ENCODE results near the gene PCDH9.
"Not testable (repeated sequence)": the region's sequence is repeated elsewhere in the genome, so short reads cannot be mapped to it uniquely, and the experiment has no call there.

The PCDH9 gene

DNA sequence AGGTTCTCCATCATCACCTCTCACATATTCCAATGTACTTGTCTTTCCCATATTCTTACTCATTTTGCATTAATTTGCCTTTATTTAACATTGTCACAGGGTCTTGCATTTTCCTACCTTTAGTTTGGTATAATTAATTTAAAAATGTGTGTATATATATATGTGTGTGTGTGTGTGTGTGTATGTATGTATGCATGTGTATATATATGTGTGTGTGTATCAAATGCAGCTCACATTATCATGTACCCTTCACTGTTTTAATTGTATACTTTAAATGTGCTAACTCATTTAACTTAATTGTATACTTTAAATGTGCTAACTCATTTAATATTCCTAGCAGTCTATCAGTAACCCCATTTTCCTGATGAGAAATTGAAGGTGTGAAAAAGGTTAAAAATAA is 104.5 kb downstream of the PCDH9 start:
- no peak for DNase-seq

- DNase-seq = no peak
Observed at GRCh38 chr13:67123165-67123564, 107.0 kb downstream of the PCDH9 start.

GRCh38 chr13:67122251-67122650 is 107.9 kb downstream of the PCDH9 start:
- DNase-seq = no peak

- DNase-seq = no peak
Observed at GRCh38 chr13:67120872-67121531, 109.1 kb downstream of the PCDH9 start.

DNA sequence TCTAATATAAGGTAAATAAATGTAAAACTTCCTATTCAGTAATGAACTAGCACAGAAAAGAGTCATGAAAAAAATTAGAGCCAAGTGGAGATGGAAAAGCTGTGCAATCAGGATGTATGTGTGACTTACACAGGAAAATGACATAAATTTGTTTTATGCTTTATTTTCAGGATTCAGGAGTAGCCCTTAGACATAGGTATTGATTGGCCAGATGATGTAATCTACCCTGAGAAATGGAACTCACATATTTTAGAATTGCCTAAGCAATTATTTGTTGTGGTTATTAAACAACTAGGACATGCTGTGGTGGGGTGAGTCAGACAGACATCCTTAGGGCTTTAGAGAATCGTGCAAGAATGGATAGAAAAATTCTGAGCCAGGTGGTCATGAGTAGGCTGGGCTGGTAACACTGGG is 110.6 kb downstream of the PCDH9 start:
- DNase-seq = no peak

DNA sequence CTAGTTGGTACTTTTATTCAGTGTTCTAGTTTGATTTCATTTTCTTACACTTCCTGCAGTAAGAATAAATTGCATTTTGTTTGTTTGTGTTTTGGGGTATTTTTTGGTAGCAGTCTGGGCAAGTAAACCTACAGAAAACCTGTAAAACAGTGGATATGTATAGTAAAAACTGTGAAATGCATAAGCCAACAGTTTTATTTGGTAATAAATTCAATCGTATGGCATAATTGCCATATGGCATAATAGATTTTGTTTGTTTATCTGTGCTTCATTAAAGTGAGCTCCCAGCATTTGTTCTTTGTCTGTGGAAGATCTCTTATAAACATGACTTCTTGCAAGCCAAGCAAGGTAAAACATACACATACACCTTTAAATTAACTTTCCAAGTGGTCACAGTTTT is 111.9 kb downstream of the PCDH9 start:
- no peak for DNase-seq

DNA sequence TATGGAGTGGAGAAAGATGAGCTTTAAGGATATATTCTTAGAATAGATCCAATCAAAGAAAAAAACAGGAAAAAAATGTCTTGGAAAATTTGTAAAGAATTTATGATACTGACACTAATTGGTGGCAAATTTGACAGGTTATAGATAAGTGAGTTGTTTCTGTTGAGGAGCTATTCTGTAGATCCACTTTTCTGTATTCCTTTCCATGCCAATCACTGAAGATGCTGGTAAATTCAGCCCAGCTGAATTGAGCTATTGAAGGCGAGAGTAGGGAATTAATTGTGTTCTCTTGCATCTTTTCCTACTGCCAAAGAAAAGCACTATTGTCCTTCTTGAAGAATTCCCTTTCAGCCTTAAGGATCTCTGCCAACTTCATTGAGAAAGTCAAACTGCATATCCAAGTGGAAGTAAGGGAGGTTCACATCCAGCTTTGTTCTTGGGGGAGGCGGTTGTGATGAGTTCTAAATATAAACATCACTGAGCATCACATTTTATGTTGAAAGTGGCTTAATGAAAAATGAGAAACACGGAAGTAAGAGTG is 113.1 kb downstream of the PCDH9 start:
- no peak for DNase-seq

DNA sequence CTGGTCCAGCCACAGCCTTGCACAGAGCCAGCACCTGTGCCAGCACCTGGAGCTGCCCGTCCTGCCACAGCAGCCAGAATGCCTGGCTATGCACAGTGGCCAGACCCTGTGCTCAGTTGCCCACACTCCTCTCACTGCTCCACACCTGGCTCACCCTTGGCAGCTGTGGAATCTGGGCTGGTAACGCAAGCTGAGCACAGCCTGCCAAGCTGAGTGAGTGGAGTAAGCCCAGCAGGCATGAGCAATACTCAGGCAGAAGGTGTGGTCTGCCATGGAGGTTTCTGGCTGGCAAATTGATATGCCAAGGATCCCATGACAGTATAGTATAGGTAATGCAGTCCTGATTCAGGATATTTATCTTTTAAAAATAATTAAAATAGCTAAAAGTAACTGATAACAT is 122.2 kb downstream of the PCDH9 start:
- no peak for DNase-seq

DNA sequence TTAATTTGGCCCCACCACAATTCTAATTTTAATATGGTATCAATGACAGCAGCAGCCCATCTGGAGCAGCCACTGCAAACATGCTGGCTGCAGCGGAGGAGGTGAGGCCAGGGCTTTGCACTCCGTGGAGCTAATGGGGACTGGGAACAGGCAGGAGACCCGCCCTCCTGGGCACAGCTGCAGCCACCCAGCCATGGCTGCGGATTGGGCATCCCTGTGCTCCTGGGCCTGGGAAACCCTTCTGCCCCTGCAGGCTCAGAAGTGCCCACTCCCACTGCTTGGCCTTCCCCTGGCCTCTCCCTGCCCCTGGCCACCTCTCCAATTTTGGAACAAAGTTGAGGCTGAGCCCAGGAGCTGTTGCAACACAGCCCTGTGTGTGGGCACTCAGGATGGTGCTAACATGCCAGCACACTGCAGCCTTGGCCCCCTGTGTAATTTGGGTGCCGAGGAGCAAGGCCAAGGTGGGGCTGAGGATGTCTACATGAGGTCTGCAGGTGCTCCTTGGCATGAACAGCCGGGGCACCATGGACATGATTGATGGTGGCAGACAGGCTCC is 123.6 kb downstream of the PCDH9 start:
- DNase-seq = no peak

- no peak for DNase-seq
Observed at GRCh38 chr13:67101730-67102467, 128.2 kb downstream of the PCDH9 start.

DNA sequence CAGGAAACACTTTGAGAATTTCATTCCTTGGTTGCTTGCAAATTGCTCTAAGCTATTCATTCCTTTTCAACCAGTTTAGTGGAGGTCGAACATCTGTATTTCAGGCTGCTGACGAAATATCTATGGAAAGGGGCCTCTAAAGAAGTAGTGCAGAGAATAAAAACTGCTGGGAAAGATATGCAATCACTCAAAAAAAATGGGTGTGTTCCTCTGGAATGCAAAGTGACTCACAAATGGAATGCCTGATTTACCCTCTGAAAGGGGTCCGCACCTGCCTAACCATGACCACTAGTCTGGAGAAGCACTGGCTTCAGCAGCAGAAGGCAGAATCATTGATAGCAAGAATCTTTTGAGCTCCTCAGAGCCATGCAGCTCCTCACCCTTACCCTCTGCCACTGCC is 129.4 kb downstream of the PCDH9 start:
- no peak for DNase-seq

DNA sequence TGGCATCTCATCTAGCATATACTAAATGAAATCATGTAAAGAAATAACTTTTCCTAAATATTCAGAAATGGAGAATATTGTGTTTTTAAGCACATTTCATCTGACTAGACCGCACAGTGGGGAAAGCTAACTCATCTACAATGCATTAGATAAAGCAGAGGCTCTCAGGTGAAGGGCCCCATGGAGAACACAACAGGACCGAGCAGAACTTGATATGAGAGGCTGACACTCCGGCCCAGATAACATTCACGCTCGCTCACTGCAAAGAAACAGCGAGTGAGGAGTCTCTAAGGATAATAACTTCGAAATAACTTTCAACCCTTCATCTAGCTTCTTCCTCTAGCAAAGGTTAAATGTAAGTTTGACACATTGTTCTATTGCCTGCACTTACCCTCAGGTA is 130.6 kb downstream of the PCDH9 start:
- DNase-seq = no peak

GRCh38 chr13:67097892-67098452 is 132.2 kb downstream of the PCDH9 start:
- DNase-seq = no peak

- DNase-seq = not testable (repeated sequence)
Observed at GRCh38 chr13:67096893-67097292, 133.2 kb downstream of the PCDH9 start.

DNA sequence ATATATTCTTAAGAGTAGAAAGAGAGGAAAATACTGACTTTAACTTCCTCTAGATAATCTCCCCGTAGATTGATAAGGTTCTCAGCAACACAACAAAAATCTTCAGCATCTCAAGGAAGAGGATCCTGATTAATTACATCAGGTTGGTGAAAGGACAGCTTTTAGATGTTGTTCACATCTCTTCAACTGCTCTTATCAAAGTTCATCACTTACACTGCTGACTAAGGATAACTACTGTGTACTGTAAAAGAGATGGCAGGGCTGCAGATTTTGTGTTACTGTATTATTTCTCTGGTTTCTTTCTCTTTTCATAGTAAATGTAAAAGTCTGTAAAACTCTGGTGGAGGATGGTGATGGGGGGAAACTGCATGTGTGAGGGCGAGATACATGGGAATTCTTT is 133.7 kb downstream of the PCDH9 start:
- no peak for DNase-seq

- no peak for DNase-seq
Observed at GRCh38 chr13:67095621-67096020, 134.5 kb downstream of the PCDH9 start.

GRCh38 chr13:67094952-67095351 is 135.2 kb downstream of the PCDH9 start:
- no peak for DNase-seq

DNA sequence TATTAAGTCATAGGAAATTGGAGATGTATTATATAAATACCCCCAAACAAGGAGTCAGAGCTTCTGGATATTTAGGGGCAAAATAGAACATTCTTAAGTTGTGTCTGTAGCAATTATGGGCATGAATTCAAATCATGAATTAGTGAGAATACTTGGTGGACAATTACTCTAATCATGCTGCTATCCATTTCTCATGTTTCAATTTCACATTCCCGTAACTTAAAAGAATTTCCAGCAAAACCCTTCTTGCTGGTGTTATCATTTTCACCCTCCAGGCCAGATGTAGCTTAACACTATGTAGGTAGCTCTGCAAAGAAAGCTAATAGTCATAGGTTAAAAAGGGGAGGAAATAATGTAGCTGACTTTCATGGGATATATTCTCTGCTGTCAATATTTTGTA is 136.1 kb downstream of the PCDH9 start:
- no peak for DNase-seq

DNA sequence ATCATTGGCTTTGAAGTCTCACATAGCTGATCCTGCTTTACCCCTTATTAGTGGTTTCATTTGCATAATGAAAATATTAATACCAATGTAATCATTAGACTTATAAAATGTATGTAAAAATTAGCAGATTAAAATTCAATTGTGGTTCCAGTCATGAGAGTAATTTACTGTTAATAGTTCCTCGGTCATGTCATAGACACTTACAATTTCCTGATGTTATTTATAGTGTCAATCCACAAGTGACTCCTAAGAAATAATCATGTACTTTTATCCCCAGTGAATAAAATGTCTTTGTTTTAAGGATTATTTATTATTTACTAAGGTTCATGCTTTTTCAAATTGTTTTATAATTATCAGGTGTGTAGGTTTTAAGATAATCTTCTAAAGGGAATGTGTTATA is 138.5 kb downstream of the PCDH9 start:
- DNase-seq = no peak

- no peak for DNase-seq
Observed at GRCh38 chr13:67090856-67091255, 139.3 kb downstream of the PCDH9 start.

DNA sequence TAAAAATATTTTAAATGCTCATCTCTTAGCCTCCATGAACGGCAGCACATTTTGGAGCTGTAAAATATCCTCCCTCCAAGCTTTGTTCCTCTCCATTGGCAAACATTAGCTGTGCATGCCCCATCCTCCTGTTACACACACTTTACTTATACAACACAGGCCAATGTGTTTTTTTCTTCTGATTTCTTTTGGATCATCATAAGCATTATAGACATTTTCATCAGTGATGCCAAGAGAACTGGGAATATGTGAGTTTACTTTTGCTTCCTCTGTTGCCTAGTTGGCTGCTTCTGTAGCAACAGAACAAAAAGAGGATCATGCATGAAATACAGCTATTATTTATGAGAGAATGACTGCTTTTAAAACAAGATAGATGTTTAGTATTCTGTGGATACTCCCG is 142.6 kb downstream of the PCDH9 start:
- DNase-seq = no peak

DNA sequence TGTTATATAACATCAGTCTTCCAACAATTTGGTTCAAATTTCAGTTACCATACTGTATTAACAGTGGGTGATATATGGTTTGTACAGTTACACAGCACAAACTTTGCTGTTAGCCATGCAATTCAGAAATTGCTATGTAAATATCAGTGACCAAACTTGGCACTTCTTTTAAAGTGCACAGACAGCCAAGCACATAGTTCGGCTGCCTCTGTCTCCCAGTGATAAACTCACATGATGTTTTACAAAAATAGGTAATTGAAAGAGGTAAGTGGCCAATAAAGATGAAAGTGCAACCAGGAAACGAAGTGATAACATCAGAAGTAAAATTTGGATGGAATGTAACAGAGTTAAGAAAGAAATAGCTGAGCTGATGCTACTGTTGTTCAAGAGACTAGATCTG is 143.9 kb downstream of the PCDH9 start:
- no peak for DNase-seq

GRCh38 chr13:67084066-67084465 is 146.1 kb downstream of the PCDH9 start:
- no peak for DNase-seq

GRCh38 chr13:67083519-67083918 is 146.6 kb downstream of the PCDH9 start:
- DNase-seq = no peak
